Ovary (tissue), 9 donors: ENCODE measurements around the gene TUBB6. TPM values are rescaled to one million over a fixed set of nuclear protein-coding genes. Genes with fewer than 3 reads are reported as not detected.

Source experiments
- DNase-seq, 5 donors: peaks; one replicate each; pipeline ENCODE4 v3.0.0-alpha.2; 2019 to 2020
- H3K27ac ChIP-seq, 2 donors: fragments of 200-600 bp; one replicate each; pipeline versions ENCODE4 v1.5.1 to v1.8.0; 2019 to 2022
- H3K27me3 ChIP-seq: fragments of 200-600 bp; one replicate; pipeline ENCODE4 v1.8.0; 2022
- H3K36me3 ChIP-seq: fragments of 200-600 bp; sonication (generic); one replicate; pipeline ENCODE4 v1.5.1; 2019
- H3K4me1 ChIP-seq: one replicate; pipeline ENCODE4 v1.8.1; 2013; ENCODE audit warnings: mild to moderate bottlenecking, moderate library complexity; ENCODE audit not compliant: insufficient read depth
- H3K4me3 ChIP-seq: fragments of 200-600 bp; sonication (generic); one replicate; pipeline ENCODE4 v1.5.1; 2017
- H3K9me3 ChIP-seq, 2 donors: fragments of 200-600 bp in 1 of 2; sonication (generic) in 1 of 2; one replicate each; pipeline versions ENCODE4 v1.5.1 to v1.8.1; 2013 to 2019; ENCODE audit warnings: mild to moderate bottlenecking in 1 of 2, moderate library complexity in 1 of 2
- CTCF ChIP-seq, 3 donors: fragments of 450-650 bp in 2 of 3; fragments of 200-600 bp in 1 of 3; IDR thresholded peaks; one replicate each; pipeline versions ENCODE4 v1.5.1 to v1.8.0; 2016 to 2022; ENCODE audit warnings: antibody characterized with exemption in 3 of 3, mild to moderate bottlenecking in 1 of 3
- EP300 ChIP-seq: sonication (generic); formaldehyde crosslinking; IDR thresholded peaks from one replicate; pipeline ENCODE4 v1.6.1; 2017; ENCODE audit warnings: antibody characterized with exemption
- POLR2A ChIP-seq: fragments of 450-650 bp; IDR thresholded peaks from one replicate; pipeline ENCODE4 v1.6.1; 2017; ENCODE audit warnings: antibody characterized with exemption, mild to moderate bottlenecking, moderate library complexity
- WGBS, 3 donors: extraction: QIAGEN DNeasy Blood & Tissue Kit in 1 of 3; methylation state at CpG; one replicate each; pipeline versions ENCODE4 v1.1.5 to v1.1.7; 2013 to 2017; 5-methylcytosine and 5-hydroxymethylcytosine counted together
- intact Hi-C, 4 donors: fragments of 100-400 bp; cut with DNase I; formaldehyde crosslinking; loops; one replicate each; pipeline versions ENCODE4 v1.11.0 to v1.15.1; 2022 to 2023
- polyA plus RNA-seq, 2 donors: library from polyadenylated mRNA; stranded (reverse); fragments of 200-250 nt in 1 of 2; fragments of 350-450 nt in 1 of 2; fragmentation: Illumina TruSeq in 1 of 2; extraction: RNeasy Lipid Tissue Mini Kit (QIAGEN cat#74804) in 1 of 2; gene quantifications; one replicate each; pipeline ENCODE4 v1.2.3, GENCODE V29; 2013 to 2014
- total RNA-seq, 7 donors: library from RNA; depleted of rRNA in 2 of 7; stranded (reverse); fragments of >200 nt in 2 of 7; fragmentation: NEBNext Ultra II Directional in 3 of 7; extraction: Animal tissue kit (Norgen Biotek cat#: 25700) in 3 of 7; gene quantifications; one replicate each; pipeline versions ENCODE4 v1.1.0 to v1.2.4, GENCODE V29; 2016 to 2023
- donor health status: DM: no; HTN: no; CAD: no; lungs with moderate emphysema.
- donor health status: DM: no; HTN: no; CAD: no.
- donor health status: Bipolar disorder and iron deficiency.
- donor health status: DM: yes; HTN: yes; CAD: no.
- donor health status: DM: no; HTN: no; CAD: no.
- donor health status: DM: yes; HTN: yes; CAD: no.

The TUBB6 gene
- total and polyA plus RNA-seq, 9 donors, result 77.3 to 155 (median 121) TPM

- 2 to 4% (median 2%) methylated on average over 38 to 41 of the region's 41 CpGs for WGBS, 3 donors
- no peak for TF ChIP-seq CTCF (IDR thresholded peaks at IDR 0.05)
- no peak for TF ChIP-seq POLR2A
- TF ChIP-seq EP300, result no peak
- H3K36me3 ChIP-seq, result no peaks in the 10 kb centered on the region
- H3K27me3 ChIP-seq, result no peaks in the 10 kb centered on the region
- H3K4me3 ChIP-seq, result peak overlapping the region; percentile 39
- no peaks in the 10 kb centered on the region for H3K9me3 ChIP-seq
- intact Hi-C loops, result no loop called here
- H3K4me1 ChIP-seq, result peaks cover 6% of the 10 kb centered on the region
- H3K27ac ChIP-seq, result no peak overlapping the region
- DNase-seq, result peak; percentile 56 to 83 (median 67)
Measured at GRCh38 chr18:12287684-12288402, 20.2 kb upstream of the TUBB6 start.

DNA sequence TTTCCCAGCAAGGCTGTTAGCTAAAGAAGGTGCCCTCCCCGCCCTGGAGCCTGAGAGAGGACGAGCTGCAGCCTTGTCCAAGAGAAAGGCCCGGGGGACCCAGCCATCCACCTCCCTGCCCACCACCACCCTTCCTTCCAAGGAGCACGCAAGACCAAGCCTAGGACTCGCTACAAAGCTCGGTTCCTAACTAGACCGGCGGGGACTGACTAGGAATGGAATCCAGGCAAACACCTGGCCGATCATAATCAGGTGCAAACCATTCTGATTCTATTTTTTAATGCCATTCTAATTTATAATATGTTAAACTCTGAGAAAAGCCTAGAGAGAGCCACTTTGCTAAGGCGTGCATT, 19.7 kb upstream of the TUBB6 start:
- Histone ChIP-seq H3K27me3 (no peaks in the 10 kb centered on the region), H3K27ac (no peak overlapping the region), H3K9me3 (no peaks in the 10 kb centered on the region), H3K4me3 (peak overlapping the region; percentile 39), H3K36me3 (no peaks in the 10 kb centered on the region), H3K4me1 (peaks cover 6% of the 10 kb centered on the region)
- TF ChIP-seq POLR2A (no peak), CTCF (IDR thresholded peaks at IDR 0.05) (no peak), EP300 (no peak)
- WGBS, 3 donors, result 8 to 17% (median 11%) methylated on average over 10 of the region's 10 CpGs
- intact Hi-C loops, result no loop called here
- no peak for DNase-seq

DNA sequence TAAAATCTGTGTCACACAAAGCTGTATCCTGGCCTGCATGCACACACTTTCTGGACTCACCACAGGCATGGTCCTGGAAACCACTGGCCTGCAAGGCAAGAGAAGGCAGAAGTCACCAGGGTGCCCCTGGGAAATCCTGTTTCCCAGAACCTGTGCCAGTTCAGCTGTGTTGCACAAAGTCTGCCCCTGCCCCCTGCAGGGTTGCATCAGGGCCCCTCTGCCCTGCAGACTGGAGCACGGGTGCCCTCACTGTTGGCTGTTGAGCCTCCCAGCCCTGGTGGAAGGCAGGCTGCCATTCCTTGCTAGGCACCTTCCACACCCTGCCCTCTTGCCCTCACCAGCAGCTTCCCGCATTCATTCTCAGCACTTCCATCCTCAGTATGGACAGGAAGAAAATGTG, 18.0 kb upstream of the TUBB6 start:
- 84 to 94% (median 89%) methylated on average over 2 of the region's 2 CpGs for WGBS, 3 donors
- intact Hi-C loops, result no loop called here
- DNase-seq, result no peak

DNA sequence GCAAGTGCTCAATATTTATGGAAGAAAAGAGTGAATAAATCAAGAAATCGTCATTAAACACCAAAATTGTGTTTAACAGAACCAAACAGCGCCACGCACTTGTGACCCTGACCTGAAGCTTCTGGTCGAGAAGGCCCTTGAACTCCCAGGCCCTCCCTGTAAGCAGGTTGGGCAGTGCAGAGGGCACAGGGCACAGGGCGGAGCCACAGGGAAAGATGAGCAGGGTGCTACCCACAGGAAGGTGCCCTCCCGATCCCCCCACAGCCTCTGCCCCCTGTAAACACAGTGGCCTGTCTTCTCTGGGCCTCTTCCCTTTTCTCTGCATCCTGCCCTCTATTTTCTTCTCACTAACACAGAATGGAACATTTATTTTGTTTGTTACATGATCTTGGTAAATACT, 16.9 kb upstream of the TUBB6 start:
- Histone ChIP-seq H3K27ac (no peak overlapping the region), H3K27me3 (no peaks in the 10 kb centered on the region), H3K4me1 (peaks cover 6% of the 10 kb centered on the region), H3K4me3 (no peak overlapping the region), H3K9me3 (no peaks in the 10 kb centered on the region), H3K36me3 (no peaks in the 10 kb centered on the region)
- no peak for TF ChIP-seq EP300
- no peak for TF ChIP-seq POLR2A
- no peak for TF ChIP-seq CTCF (IDR thresholded peaks at IDR 0.05)
- 80 to 88% (median 85%) methylated on average over 6 of the region's 6 CpGs for WGBS, 3 donors
- intact Hi-C loops, result no loop called here
- no peak for DNase-seq

More for the DNA sequence above, 18.0 kb upstream of the TUBB6 start:
- Histone ChIP-seq H3K4me3 (no peak overlapping the region), H3K27ac (no peak overlapping the region), H3K9me3 (no peaks in the 10 kb centered on the region), H3K27me3 (no peaks in the 10 kb centered on the region), H3K36me3 (no peaks in the 10 kb centered on the region), H3K4me1 (peaks cover 6% of the 10 kb centered on the region)
- TF ChIP-seq POLR2A, result no peak
- TF ChIP-seq EP300, result no peak
- TF ChIP-seq CTCF (IDR thresholded peaks at IDR 0.05), result no peak
